Tibial nerve (tissue), 4 donors: Measurements from ENCODE around the gene PAX6. TPM values are rescaled to one million over a fixed set of nuclear protein-coding genes. Genes with fewer than 3 reads are reported as not detected.

ENCODE experiments used
- DNase-seq, 2 donors: peaks; one replicate each; pipeline ENCODE4 v3.0.0-alpha.2; 2019; ENCODE audit warnings: low spot score in 2 of 2
- H3K27ac ChIP-seq, 4 donors: fragments of 200-600 bp; sonication (generic) in 3 of 4; one replicate each; pipeline ENCODE4 v1.5.1; 2017 to 2019; ENCODE audit warnings: mild to moderate bottlenecking in 1 of 4
- H3K27me3 ChIP-seq, 2 donors: fragments of 200-600 bp; sonication (generic) in 1 of 2; one replicate each; pipeline versions ENCODE4 v1.5.1 to v1.6.0; 2017 to 2019
- H3K36me3 ChIP-seq, 3 donors: fragments of 200-600 bp; sonication (generic); one replicate each; pipeline ENCODE4 v1.5.1; 2018 to 2019
- H3K4me1 ChIP-seq, 4 donors: fragments of 200-600 bp; sonication (generic) in 3 of 4; one replicate each; pipeline ENCODE4 v1.5.1; 2017 to 2019
- H3K4me3 ChIP-seq, 4 donors: fragments of 200-600 bp; sonication (generic) in 3 of 4; one replicate each; pipeline ENCODE4 v1.5.1; 2017 to 2019; ENCODE audit warnings: mild to moderate bottlenecking in 1 of 4, moderate library complexity in 1 of 4
- H3K9me3 ChIP-seq, 4 donors: fragments of 200-600 bp; sonication (generic) in 3 of 4; one replicate each; pipeline ENCODE4 v1.5.1; 2017 to 2019
- CTCF ChIP-seq, 5 experiments: fragments of 200-600 bp in 3 of 5; fragments of 450-650 bp in 2 of 5; sonication (generic) in 3 of 5; IDR thresholded peaks; one replicate each; pipeline ENCODE4 v1.5.1; 2016 to 2019; ENCODE audit warnings: antibody characterized with exemption in 5 of 5, mild to moderate bottlenecking in 3 of 5, moderate library complexity in 2 of 5
- EP300 ChIP-seq, 2 donors: sonication (generic); formaldehyde crosslinking; IDR thresholded peaks; one replicate each; pipeline ENCODE4 v1.6.1; 2017; ENCODE audit warnings: antibody characterized with exemption in 2 of 2, mild to moderate bottlenecking in 1 of 2
- POLR2A ChIP-seq, 2 donors: fragments of 450-650 bp; IDR thresholded peaks; one replicate each; pipeline ENCODE4 v1.6.1; 2017; ENCODE audit warnings: antibody characterized with exemption in 2 of 2, mild to moderate bottlenecking in 2 of 2, moderate library complexity in 2 of 2
- WGBS, 2 donors: methylation state at CpG; one replicate each; pipeline ENCODE4 v1.1.5; 2018; 5-methylcytosine and 5-hydroxymethylcytosine counted together
- total RNA-seq, 4 donors: library from RNA; depleted of rRNA; stranded (reverse); fragments of >200 nt; gene quantifications; one replicate each; pipeline ENCODE4 v1.1.0, GENCODE V29; 2016

PAX6 gene
- total RNA-seq, 4 donors from 2014 or later, result not detected

- H3K4me1 ChIP-seq, result no peaks in the 10 kb centered on the region
- no peaks in the 10 kb centered on the region for H3K9me3 ChIP-seq
- peaks cover 0 to 6% of the 10 kb centered on the region in 2 donors for H3K27me3 ChIP-seq
- H3K4me3 ChIP-seq, result no peak overlapping the region
- no peak for DNase-seq
- no peak overlapping the region for H3K27ac ChIP-seq
- TF ChIP-seq EP300 (IDR thresholded peaks at IDR 0.05), result no peak
- no peak for TF ChIP-seq CTCF (IDR thresholded peaks at IDR 0.05)
- no peak for TF ChIP-seq POLR2A (IDR thresholded peaks at IDR 0.05)
- H3K36me3 ChIP-seq, result no peaks in the 10 kb centered on the region
- WGBS, 2 donors, result 66 to 69% methylated on average over 2 of the region's 2 CpGs
Measured at GRCh38 chr11:31847761-31848160, 36.6 kb upstream of the PAX6 start.

- TF ChIP-seq POLR2A (IDR thresholded peaks at IDR 0.05) (no peak), EP300 (IDR thresholded peaks at IDR 0.05) (no peak), CTCF (IDR thresholded peaks at IDR 0.05) (no peak)
- Histone ChIP-seq H3K36me3 (no peaks in the 10 kb centered on the region), H3K27ac (no peak overlapping the region), H3K27me3 (peaks cover 0 to 28% of the 10 kb centered on the region in 2 donors), H3K4me1 (no peaks in the 10 kb centered on the region), H3K9me3 (no peaks in the 10 kb centered on the region), H3K4me3 (no peak overlapping the region)
- WGBS, 2 donors, result 82 to 84% methylated on average over 1 of the region's 1 CpG
- DNase-seq, result no peak
Measured at GRCh38 chr11:31845331-31845730, 34.2 kb upstream of the PAX6 start.

- H3K9me3 ChIP-seq, result no peaks in the 10 kb centered on the region
- no peaks in the 10 kb centered on the region for H3K4me1 ChIP-seq
- H3K27me3 ChIP-seq, result peaks cover 0 to 37% of the 10 kb centered on the region in 2 donors
- H3K4me3 ChIP-seq, result no peak overlapping the region
- no peak overlapping the region for H3K27ac ChIP-seq
- TF ChIP-seq CTCF (IDR thresholded peaks at IDR 0.05), result no peak
- TF ChIP-seq POLR2A (IDR thresholded peaks at IDR 0.05), result no peak
- TF ChIP-seq EP300 (IDR thresholded peaks at IDR 0.05), result no peak
- 38 to 45% methylated on average over 6 of the region's 6 CpGs for WGBS, 2 donors
- no peak for DNase-seq
- H3K36me3 ChIP-seq, result no peaks in the 10 kb centered on the region
Measured at GRCh38 chr11:31844351-31844750, 33.2 kb upstream of the PAX6 start.

- Histone ChIP-seq H3K27me3 (peaks cover 0 to 65% of the 10 kb centered on the region in 2 donors), H3K9me3 (no peaks in the 10 kb centered on the region), H3K36me3 (no peaks in the 10 kb centered on the region), H3K4me3 (no peak overlapping the region), H3K27ac (no peak overlapping the region), H3K4me1 (no peaks in the 10 kb centered on the region)
- WGBS, 2 donors, result 88 to 91% methylated on average over 3 of the region's 3 CpGs
- no peak for TF ChIP-seq EP300 (IDR thresholded peaks at IDR 0.05)
- no peak for TF ChIP-seq POLR2A (IDR thresholded peaks at IDR 0.05)
- no peak for TF ChIP-seq CTCF (IDR thresholded peaks at IDR 0.05)
- no peak for DNase-seq
Measured at GRCh38 chr11:31841435-31841834, 30.3 kb upstream of the PAX6 start.

- no peaks in the 10 kb centered on the region for H3K4me1 ChIP-seq
- no peak overlapping the region for H3K27ac ChIP-seq
- H3K4me3 ChIP-seq, result no peak overlapping the region
- WGBS, 2 donors, result 34 to 42% methylated on average over 1 of the region's 1 CpG
- H3K27me3 ChIP-seq, result peaks cover 0 to 84% of the 10 kb centered on the region in 2 donors
- no peaks in the 10 kb centered on the region for H3K9me3 ChIP-seq
- H3K36me3 ChIP-seq, result no peaks in the 10 kb centered on the region
- DNase-seq, result no peak
- no peak for TF ChIP-seq CTCF (IDR thresholded peaks at IDR 0.05)
- no peak for TF ChIP-seq EP300 (IDR thresholded peaks at IDR 0.05)
- no peak for TF ChIP-seq POLR2A (IDR thresholded peaks at IDR 0.05)
Measured at GRCh38 chr11:31834237-31834636, 23.1 kb upstream of the PAX6 start.
